PC-9 (cell line): Measurements from ENCODE around the gene C14orf39. TPM values are rescaled to one million over a fixed set of nuclear protein-coding genes. Genes with fewer than 3 reads are reported as not detected.
"Not testable (repeated sequence)": the region's sequence is repeated elsewhere in the genome, so short reads cannot be mapped to it uniquely, and the experiment has no call there.

Experiments used
- BruUV-seq: library from RNA; stranded (reverse); fragments of 400-500 nt; replicated peaks from 2 replicates; lab custom pipeline; 2021; lab: Mats Ljungman, UMichigan
- CTCF ChIA-PET: fragments of 300-600 bp; sonication (Branson Sonifier 250); formaldehyde crosslinking; loops from one replicate; lab custom pipeline; 2022; ENCODE audit warnings: antibody characterized with exemption; lab: Charles Lee
- POLR2A ChIA-PET: fragments of 300-600 bp; sonication (Branson Sonifier 250); formaldehyde crosslinking; loops from one replicate; lab custom pipeline; 2022; ENCODE audit warnings: antibody characterized with exemption; ENCODE audit not compliant: unreplicated experiment; lab: Charles Lee
- DNase-seq, 2 experiments: peaks; one replicate each; pipeline versions ENCODE4 v3.0.0 to v3.0.0-alpha.2; 2015 to 2022; ENCODE audit warnings: mixed read lengths in 1 of 2
- H2AFZ ChIP-seq: fragments of 200-600 bp; sonication (generic); 2 replicates; pipeline ENCODE4 v1.8.1; 2017; ENCODE audit warnings: antibody characterized with exemption
- H3F3A ChIP-seq: fragments of 200-600 bp; sonication (generic); 2 replicates; pipeline ENCODE4 v1.8.1; 2017; ENCODE audit warnings: antibody characterized with exemption, mild to moderate bottlenecking, low read depth; ENCODE audit not compliant: insufficient read depth
- H3K27ac ChIP-seq: fragments of 200-600 bp; sonication (generic); 2 replicates; pipeline ENCODE4 v1.6.1; 2016; ENCODE audit warnings: mixed run types
- H3K27me3 ChIP-seq: fragments of 200-600 bp; sonication (generic); 2 replicates; pipeline ENCODE4 v1.6.1; 2016; ENCODE audit warnings: low read depth, mixed run types; ENCODE audit not compliant: insufficient read depth
- H3K36me3 ChIP-seq: fragments of 200-600 bp; sonication (generic); 2 replicates; pipeline ENCODE4 v1.6.1; 2016; ENCODE audit warnings: low read depth, mixed run types
- H3K4me1 ChIP-seq: fragments of 200-600 bp; sonication (generic); replicated peaks from 2 replicates; pipeline ENCODE4 v1.6.1; 2016; ENCODE audit warnings: mixed run types; ENCODE audit not compliant: insufficient read depth
- H3K4me2 ChIP-seq: fragments of 200-600 bp; sonication (generic); 2 replicates; pipeline ENCODE4 v1.6.1; 2017; ENCODE audit warnings: mixed run types
- H3K4me3 ChIP-seq: fragments of 200-600 bp; sonication (generic); 2 replicates; pipeline ENCODE4 v1.6.1; 2016; ENCODE audit warnings: mixed run types
- H3K79me2 ChIP-seq: fragments of 200-600 bp; sonication (generic); 2 replicates; pipeline ENCODE4 v1.6.1; 2017; ENCODE audit warnings: low read depth, mixed run types
- H3K9me2 ChIP-seq: fragments of 200-600 bp; sonication (generic); 2 replicates; pipeline ENCODE4 v1.8.1; 2017; ENCODE audit warnings: mild to moderate bottlenecking; ENCODE audit not compliant: insufficient read depth
- H3K9me3 ChIP-seq: fragments of 200-600 bp; sonication (generic); 2 replicates; pipeline ENCODE4 v1.8.1; 2016; ENCODE audit warnings: low read depth; ENCODE audit not compliant: insufficient read depth
- H4K20me1 ChIP-seq: fragments of 200-600 bp; sonication (generic); 2 replicates; pipeline ENCODE4 v1.8.1; 2017; ENCODE audit not compliant: insufficient read depth
- CTCF ChIP-seq: fragments of 200-600 bp; sonication (generic); conservative IDR thresholded peaks from 2 replicates; pipeline ENCODE4 v1.6.1; 2017; ENCODE audit warnings: mixed run types, antibody characterized with exemption, mild to moderate bottlenecking, moderate library complexity
- EZH2 ChIP-seq: fragments of 200-600 bp; sonication (generic); IDR thresholded peaks from 2 replicates; pipeline ENCODE4 v1.8.0; 2017; ENCODE audit warnings: antibody characterized with exemption, low read depth
- intact Hi-C: fragments of 100-400 bp; cut with micrococcal nuclease; formaldehyde crosslinking; loops from one replicate; pipeline ENCODE4 v1.10.0; 2022; ENCODE audit not compliant: unreplicated experiment
- total RNA-seq: library from RNA; stranded (reverse); gene quantifications from 2 replicates; pipeline ENCODE4 v1.2.3, GENCODE V29; 2021

C14orf39 gene
- total RNA-seq, 1 experiment from 2014 or later = not detected

- Histone ChIP-seq H3K4me2 (no peak overlapping the region), H3K4me3 (no peak overlapping the region), H3K27ac (no peak overlapping the region), H3F3A (no peaks in the 10 kb centered on the region), H3K4me1 (no peaks in the 10 kb centered on the region), H3K9me3 (no peaks in the 10 kb centered on the region), H2AFZ (no peak overlapping the region), H3K36me3 (no peaks in the 10 kb centered on the region), H4K20me1 (no peaks in the 10 kb centered on the region), H3K9me2 (no peaks in the 10 kb centered on the region), H3K79me2 (no peaks in the 10 kb centered on the region), H3K27me3 (no peaks in the 10 kb centered on the region)
- no peak for DNase-seq
- intact Hi-C loops = loop anchor here (5.0 kb wide), 2 partner anchors 133 to 298 kb away; no protein-coding TSS in a partner anchor
- BruUV-seq = no TSS peak
- ChIA-PET CTCF (no interaction called here), POLR2A (no interaction called here)
- TF ChIP-seq CTCF = no peak
- no peak for TF ChIP-seq EZH2
Measured at GRCh38 chr14:60485057-60485597, 736 bp downstream of the C14orf39 start.

- H3F3A ChIP-seq = no peaks in the 10 kb centered on the region
- H2AFZ ChIP-seq = no peak overlapping the region
- H3K27ac ChIP-seq = no peak overlapping the region
- no peaks in the 10 kb centered on the region for H3K27me3 ChIP-seq
- no peaks in the 10 kb centered on the region for H3K4me1 ChIP-seq
- H3K36me3 ChIP-seq = no peaks in the 10 kb centered on the region
- H3K9me3 ChIP-seq = no peaks in the 10 kb centered on the region
- POLR2A ChIA-PET = interaction anchor here (0.5 kb wide), 1 partner anchor 991 kb away, joined by 4 read pairs; no protein-coding TSS in a partner anchor
- H3K79me2 ChIP-seq = no peaks in the 10 kb centered on the region
- no peak for TF ChIP-seq EZH2
- no peak for TF ChIP-seq CTCF
- H3K4me3 ChIP-seq = no peak overlapping the region
- no peak overlapping the region for H3K4me2 ChIP-seq
- H3K9me2 ChIP-seq = no peaks in the 10 kb centered on the region
- no TSS peak for BruUV-seq
- intact Hi-C loops = no loop called here
- CTCF ChIA-PET = no interaction called here
- no peaks in the 10 kb centered on the region for H4K20me1 ChIP-seq
- no peak for DNase-seq
Measured at GRCh38 chr14:60482743-60483142, 3.1 kb downstream of the C14orf39 start.

GRCh38 chr14:60480248-60480647, 5.6 kb downstream of the C14orf39 start:
- DNase-seq, H3K27ac ChIP-seq, H3K9me3 ChIP-seq, H3F3A ChIP-seq, H3K9me2 ChIP-seq, POLR2A ChIA-PET, H3K4me1 ChIP-seq, BruUV-seq, CTCF ChIA-PET, H3K27me3 ChIP-seq, H4K20me1 ChIP-seq, H3K36me3 ChIP-seq, H3K79me2 ChIP-seq, H3K4me2 ChIP-seq, intact Hi-C loops, H3K4me3 ChIP-seq, H2AFZ ChIP-seq: not testable (repeated sequence)

- H3K4me2 ChIP-seq = no peak overlapping the region
- BruUV-seq = no TSS peak
- no peaks in the 10 kb centered on the region for H3K9me2 ChIP-seq
- H3K4me1 ChIP-seq = no peaks in the 10 kb centered on the region
- H2AFZ ChIP-seq = no peak overlapping the region
- no peaks in the 10 kb centered on the region for H3K9me3 ChIP-seq
- H3K79me2 ChIP-seq = no peaks in the 10 kb centered on the region
- POLR2A ChIA-PET = no interaction called here
- H3K4me3 ChIP-seq = no peak overlapping the region
- no peaks in the 10 kb centered on the region for H4K20me1 ChIP-seq
- no peaks in the 10 kb centered on the region for H3K27me3 ChIP-seq
- TF ChIP-seq EZH2 (no peak), CTCF (no peak)
- CTCF ChIA-PET = interaction anchor here (0.6 kb wide), 1 partner anchor 1828 kb away, joined by 3 read pairs; no protein-coding TSS in a partner anchor
- intact Hi-C loops = no loop called here
- DNase-seq = no peak
- no peak overlapping the region for H3K27ac ChIP-seq
- H3K36me3 ChIP-seq = no peaks in the 10 kb centered on the region
- H3F3A ChIP-seq = no peaks in the 10 kb centered on the region
Measured at GRCh38 chr14:60455875-60456274, 30.0 kb downstream of the C14orf39 start.
